ENCODE data around the gene TFPI. TPM values are rescaled to one million over a fixed set of nuclear protein-coding genes. Genes with fewer than 3 reads are reported as not detected.
A peak's percentile ranks its signal among the peaks of the same experiment; 100 is the strongest.

The TFPI gene
- total and polyA plus RNA-seq, 2 donors (not counting 3 experiments of a cell fraction or from before 2014, with no cell fraction given): 177 to 286 TPM

- H3K4me2 ChIP-seq (ENCODE audit: insufficient read depth, low read length): peak overlapping the region; percentile 86
- POLR2A ChIA-PET: interaction anchor here (1.8 to 2.9 kb wide), 2 partner anchors 21 to 27 kb away, joined by 7 to 13 read pairs; no protein-coding TSS in a partner anchor
These were observed 5.6 kb downstream of the TFPI start for GRCh38 chr2:187548656-187549055.

GRCh38 chr2:187547353-187547979, 6.8 kb downstream of the TFPI start:
- FAIRE-seq (peak; percentile 89), DNase-seq (ENCODE audit: low read depth, low spot score) (peak; percentile 91)
- TF ChIP-seq JUN (IDR thresholded peaks at IDR 0.05; ENCODE audit: borderline replicate concordance, insufficient read depth, insufficient read length, low read depth) (peak; percentile 95), POLR2AphosphoS5 (IDR thresholded peaks at IDR 0.05; ENCODE audit: insufficient read depth, low read depth, low read length) (peak; percentile 91), CTCF (IDR thresholded peaks at IDR 0.05; ENCODE audit: extremely low read depth in 1 of 2, insufficient read depth in 1 of 2, low read depth in 1 of 2, low read length in 2 of 2) (no peak), FOS (IDR thresholded peaks at IDR 0.05; ENCODE audit: borderline replicate concordance, insufficient read depth, low read length) (peak; percentile 100), MYC (IDR thresholded peaks at IDR 0.05; ENCODE audit: low read depth, low read length) (no peak), EZH2 (IDR thresholded peaks at IDR 0.05; ENCODE audit: borderline replicate concordance, low read depth, low read length, severe bottlenecking) (no peak), MAX (IDR thresholded peaks at IDR 0.05; ENCODE audit: insufficient read depth, insufficient read length) (no peak), GATA2 (IDR thresholded peaks at IDR 0.05; ENCODE audit: insufficient read depth, insufficient read length, low read depth, low read length) (peak; percentile 80), POLR2A (IDR thresholded peaks at IDR 0.05; ENCODE audit: low read depth, low read length) (peak; percentile 70)
- Histone ChIP-seq H4K20me1 (replicated peaks; ENCODE audit: control insufficient read depth, extremely low read depth, insufficient read depth, low read length) (no peaks in the 10 kb centered on the region), H3K9me3 (replicated peaks; ENCODE audit: control insufficient read depth, insufficient read depth, low read length) (no peaks in the 10 kb centered on the region), H3K79me2 (ENCODE audit: control insufficient read depth, insufficient read depth, low read length) (peaks cover 66% of the 10 kb centered on the region), H3K9me1 (replicated peaks; ENCODE audit: control insufficient read depth, extremely low read depth, insufficient read depth, low read length) (no peaks in the 10 kb centered on the region), H2AFZ (ENCODE audit: low read depth, low read length) (no peak overlapping the region), H3K36me3 (ENCODE audit: control insufficient read depth in 2 of 2, extremely low read depth in 1 of 2, insufficient read depth in 2 of 2, low read length in 2 of 2) (peaks cover 1 to 13% of the 10 kb centered on the region in 2 experiments), H3K4me2 (ENCODE audit: insufficient read depth, low read length) (peak overlapping the region; percentile 86), H3K4me3 (replicated peaks in 1 of 3; ENCODE audit: insufficient read depth in 1 of 3, low read depth in 1 of 3, low read length in 3 of 3) (peak overlapping the region in 1 of 3 experiments; percentile 22), H3K27me3 (ENCODE audit: control insufficient read depth in 2 of 2, insufficient read depth in 2 of 2, low read length in 2 of 2) (no peaks in the 10 kb centered on the region), H3K27ac (ENCODE audit: insufficient read depth, low read depth, low read length) (peak overlapping the region; percentile 61), H3K9ac (replicated peaks; ENCODE audit: extremely low read depth, insufficient read depth, low read length) (peak overlapping the region; percentile 73), H3K4me1 (ENCODE audit: control insufficient read depth, extremely low read depth, insufficient read depth, low read length) (peaks cover 91% of the 10 kb centered on the region)
- BruUV-seq (replicated peaks): TSS peak; percentile 67
- intact Hi-C loops (cut with micrococcal nuclease): loop anchor here (5.0 kb wide), 1 partner anchor 245 kb away; no protein-coding TSS in a partner anchor
- ChIA-PET POLR2A (interaction anchor here (1.1 to 1.8 kb wide), 3 partner anchors 7 to 28 kb away, joined by 3 to 7 read pairs (median 3); partner anchors contain the start of gene TFPI), CTCF (interaction anchor here (1.0 to 7.5 kb wide), 8 partner anchors 8 to 685 kb away, joined by 3 to 71 read pairs (median 12); partner anchors contain the start of gene TFPI)
- dilution Hi-C loops (cut with MboI; ENCODE audit: extremely low pct_ligation_motif_present, low sequenced_read_pairs): no loop called here

More at GRCh38 chr2:187548656-187549055, 5.6 kb downstream of the TFPI start:
- BruUV-seq (replicated peaks): no TSS peak
- Histone ChIP-seq H3K4me1 (ENCODE audit: control insufficient read depth, extremely low read depth, insufficient read depth, low read length) (peaks cover 81% of the 10 kb centered on the region), H3K27ac (ENCODE audit: insufficient read depth, low read depth, low read length) (peak overlapping the region; percentile 61), H3K4me3 (replicated peaks in 1 of 3; ENCODE audit: insufficient read depth in 1 of 3, low read depth in 1 of 3, low read length in 3 of 3) (peak overlapping the region in 2 of 3 experiments; percentile 9 to 23), H3K9ac (replicated peaks; ENCODE audit: extremely low read depth, insufficient read depth, low read length) (peak overlapping the region; percentile 31), H3K9me3 (replicated peaks; ENCODE audit: control insufficient read depth, insufficient read depth, low read length) (no peaks in the 10 kb centered on the region), H3K79me2 (ENCODE audit: control insufficient read depth, insufficient read depth, low read length) (peaks cover 65% of the 10 kb centered on the region), H3K9me1 (replicated peaks; ENCODE audit: control insufficient read depth, extremely low read depth, insufficient read depth, low read length) (no peaks in the 10 kb centered on the region), H3K27me3 (ENCODE audit: control insufficient read depth in 2 of 2, insufficient read depth in 2 of 2, low read length in 2 of 2) (no peaks in the 10 kb centered on the region), H3K36me3 (ENCODE audit: control insufficient read depth in 2 of 2, extremely low read depth in 1 of 2, insufficient read depth in 2 of 2, low read length in 2 of 2) (peaks cover under 1 to 12% of the 10 kb centered on the region in 2 experiments), H2AFZ (ENCODE audit: low read depth, low read length) (no peak overlapping the region), H4K20me1 (replicated peaks; ENCODE audit: control insufficient read depth, extremely low read depth, insufficient read depth, low read length) (no peaks in the 10 kb centered on the region)
- TF ChIP-seq GATA2 (IDR thresholded peaks at IDR 0.05; ENCODE audit: insufficient read depth, insufficient read length, low read depth, low read length): no peak
- no peak for TF ChIP-seq POLR2AphosphoS5 (IDR thresholded peaks at IDR 0.05; ENCODE audit: insufficient read depth, low read depth, low read length)
- no peak for TF ChIP-seq POLR2A (IDR thresholded peaks at IDR 0.05; ENCODE audit: low read depth, low read length)
- no peak for TF ChIP-seq MYC (IDR thresholded peaks at IDR 0.05; ENCODE audit: low read depth, low read length)
- TF ChIP-seq EZH2 (IDR thresholded peaks at IDR 0.05; ENCODE audit: borderline replicate concordance, low read depth, low read length, severe bottlenecking): no peak
- no peak for TF ChIP-seq FOS (IDR thresholded peaks at IDR 0.05; ENCODE audit: borderline replicate concordance, insufficient read depth, low read length)
- TF ChIP-seq MAX (IDR thresholded peaks at IDR 0.05; ENCODE audit: insufficient read depth, insufficient read length): no peak
- CTCF ChIA-PET: interaction anchor here (0.7 to 7.5 kb wide), 8 partner anchors 18 to 686 kb away, joined by 3 to 71 read pairs (median 14); no protein-coding TSS in a partner anchor
- dilution Hi-C loops (cut with MboI; ENCODE audit: extremely low pct_ligation_motif_present, low sequenced_read_pairs): no loop called here
- no peak for DNase-seq (ENCODE audit: low read depth, low spot score)
- intact Hi-C loops (cut with micrococcal nuclease): loop anchor here (1.0 to 5.0 kb wide), 2 partner anchors 21 to 246 kb away; no protein-coding TSS in a partner anchor
- no peak for FAIRE-seq
